HG03457 (cell line): ENCODE data around the gene GJB2.

Experiments
- ATAC-seq: cut with Tn5 transposase; IDR thresholded peaks from one replicate; pipeline ENCODE4 v1.9.1; 2021; ENCODE audit warnings: moderate number of reproducible peaks; ENCODE audit not compliant: unreplicated experiment

The GJB2 gene

GRCh38 chr13:20193162-20193906 is 596 bp upstream of the GJB2 start:
- ATAC-seq, result no peak

- ATAC-seq, result no peak
These were observed 441 bp downstream of the GJB2 start for GRCh38 chr13:20192158-20192835.

DNA sequence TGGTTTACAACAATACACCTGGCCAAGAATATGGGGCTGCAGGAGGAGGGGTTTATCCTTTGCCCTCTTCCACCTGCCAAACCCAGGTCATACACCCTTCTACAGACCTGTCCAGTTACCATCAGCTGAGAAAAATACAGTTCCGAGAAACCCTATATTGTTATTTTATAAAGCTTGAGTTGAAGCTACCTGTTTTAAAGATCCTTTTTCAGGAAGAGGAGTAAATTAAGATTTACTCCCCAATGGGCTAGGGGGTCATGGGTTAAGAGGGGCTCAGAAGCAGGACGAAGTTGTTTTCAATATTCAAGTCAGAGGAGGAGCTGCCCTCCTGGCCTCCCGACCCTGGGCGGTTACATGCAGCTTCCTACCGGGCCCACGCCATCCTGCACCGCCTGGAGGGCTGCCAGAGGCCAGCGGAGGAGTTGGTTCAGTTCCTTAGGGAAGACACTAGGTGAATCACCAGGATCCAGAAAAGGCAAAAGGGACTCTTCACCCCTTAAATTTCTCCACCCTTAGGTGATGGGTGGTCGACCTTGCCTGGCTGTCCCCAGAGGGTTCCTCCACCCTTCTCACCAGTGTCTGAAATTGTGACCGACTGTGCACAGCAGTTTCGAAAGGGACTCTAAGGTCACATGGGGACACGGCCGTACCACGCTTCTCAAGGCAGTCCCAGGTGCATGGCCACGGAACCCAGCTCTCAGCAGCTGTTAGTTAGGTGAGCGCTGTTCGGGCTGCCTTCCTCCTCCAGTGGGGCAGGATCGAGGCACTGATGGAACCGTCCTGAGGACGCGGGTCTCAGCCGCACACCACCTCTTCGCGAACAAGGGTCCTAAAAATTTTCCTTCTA is 1.2 kb downstream of the GJB2 start:
- ATAC-seq, result no peak

- no peak for ATAC-seq
These were observed 2.0 kb downstream of the GJB2 start for GRCh38 chr13:20190481-20191310.

DNA sequence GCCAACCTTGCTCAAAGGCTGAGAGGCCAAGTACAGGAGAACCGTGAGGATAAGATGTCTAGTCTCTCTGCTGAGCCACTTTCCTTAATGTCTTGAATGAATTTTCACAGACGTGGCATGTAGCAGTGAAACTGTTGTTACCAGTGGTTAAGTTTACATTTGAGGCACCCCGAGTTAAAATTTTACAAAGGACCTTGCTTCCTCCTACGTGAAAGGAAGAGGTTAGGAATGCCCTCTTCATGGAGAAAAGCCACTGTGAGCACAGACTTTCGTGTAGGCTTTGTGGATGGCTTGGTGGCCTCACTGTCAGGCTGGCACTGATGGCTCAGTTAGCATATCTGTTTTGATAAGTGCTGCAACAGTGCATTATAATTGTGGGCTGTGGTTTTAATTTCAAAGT is 2.7 kb downstream of the GJB2 start:
- ATAC-seq, result no peak

DNA sequence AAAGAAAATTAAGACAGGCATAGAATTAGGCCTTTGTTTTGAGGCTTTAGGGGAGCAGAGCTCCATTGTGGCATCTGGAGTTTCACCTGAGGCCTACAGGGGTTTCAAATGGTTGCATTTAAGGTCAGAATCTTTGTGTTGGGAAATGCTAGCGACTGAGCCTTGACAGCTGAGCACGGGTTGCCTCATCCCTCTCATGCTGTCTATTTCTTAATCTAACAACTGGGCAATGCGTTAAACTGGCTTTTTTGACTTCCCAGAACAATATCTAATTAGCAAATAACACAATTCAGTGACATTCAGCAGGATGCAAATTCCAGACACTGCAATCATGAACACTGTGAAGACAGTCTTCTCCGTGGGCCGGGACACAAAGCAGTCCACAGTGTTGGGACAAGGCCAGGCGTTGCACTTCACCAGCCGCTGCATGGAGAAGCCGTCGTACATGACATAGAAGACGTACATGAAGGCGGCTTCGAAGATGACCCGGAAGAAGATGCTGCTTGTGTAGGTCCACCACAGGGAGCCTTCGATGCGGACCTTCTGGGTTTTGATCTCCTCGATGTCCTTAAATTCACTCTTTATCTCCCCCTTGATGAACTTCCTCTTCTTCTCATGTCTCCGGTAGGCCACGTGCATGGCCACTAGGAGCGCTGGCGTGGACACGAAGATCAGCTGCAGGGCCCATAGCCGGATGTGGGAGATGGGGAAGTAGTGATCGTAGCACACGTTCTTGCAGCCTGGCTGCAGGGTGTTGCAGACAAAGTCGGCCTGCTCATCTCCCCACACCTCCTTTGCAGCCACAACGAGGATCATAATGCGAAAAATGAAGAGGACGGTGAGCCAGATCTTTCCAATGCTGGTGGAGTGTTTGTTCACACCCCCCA is 3.8 kb downstream of the GJB2 start:
- ATAC-seq, result no peak

DNA sequence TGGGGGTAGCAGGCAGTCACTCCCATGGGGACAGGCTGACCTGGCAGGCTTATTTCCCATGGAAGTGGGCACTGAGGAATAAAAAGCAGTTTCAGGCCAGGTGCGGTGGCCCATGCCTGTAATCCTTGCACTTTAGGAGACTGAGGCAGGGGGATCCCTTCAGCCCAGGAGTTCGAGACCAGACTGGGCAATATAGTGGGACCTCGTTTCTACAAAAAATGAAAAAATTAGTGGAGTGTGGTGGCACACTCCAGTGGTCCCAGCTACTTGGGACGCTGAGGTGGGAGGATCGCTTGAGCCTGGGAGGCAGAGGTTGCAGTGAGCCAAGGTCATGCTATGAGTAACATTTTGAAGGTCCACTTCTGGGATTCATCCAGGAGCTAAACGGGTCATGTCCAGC is 6.0 kb downstream of the GJB2 start:
- ATAC-seq, result no peak

- no peak for ATAC-seq
These were observed 7.2 kb downstream of the GJB2 start for GRCh38 chr13:20185366-20186056.

DNA sequence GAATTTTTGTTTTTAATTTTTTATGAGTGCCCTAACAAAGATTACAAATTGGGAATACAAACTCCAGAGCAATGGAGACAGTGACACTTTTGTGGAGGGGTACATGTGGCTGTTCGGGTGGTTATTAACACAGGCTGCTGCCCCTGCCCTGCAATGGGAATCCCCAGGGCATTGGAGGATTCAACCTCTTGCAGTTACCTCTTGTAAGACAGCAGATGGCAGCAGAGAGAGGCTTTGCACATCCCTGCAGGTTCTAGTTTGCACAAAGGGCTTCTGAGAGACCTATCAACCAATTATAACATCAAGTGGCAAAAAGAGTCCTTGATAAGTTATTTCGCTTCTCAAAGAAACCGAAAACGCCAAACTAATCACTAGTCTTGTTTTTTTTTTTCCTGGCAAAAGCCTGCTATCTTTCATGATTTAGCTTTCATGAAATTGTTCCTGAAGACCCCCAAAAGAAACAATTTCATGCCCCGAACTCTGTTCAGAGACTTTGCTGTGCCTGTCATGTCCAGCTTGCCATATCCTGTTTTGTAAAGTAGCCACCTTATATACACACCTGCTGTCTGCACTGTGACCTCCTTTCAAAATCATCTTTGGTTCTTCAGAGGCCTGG is 10.4 kb downstream of the GJB2 start:
- ATAC-seq, result no peak

DNA sequence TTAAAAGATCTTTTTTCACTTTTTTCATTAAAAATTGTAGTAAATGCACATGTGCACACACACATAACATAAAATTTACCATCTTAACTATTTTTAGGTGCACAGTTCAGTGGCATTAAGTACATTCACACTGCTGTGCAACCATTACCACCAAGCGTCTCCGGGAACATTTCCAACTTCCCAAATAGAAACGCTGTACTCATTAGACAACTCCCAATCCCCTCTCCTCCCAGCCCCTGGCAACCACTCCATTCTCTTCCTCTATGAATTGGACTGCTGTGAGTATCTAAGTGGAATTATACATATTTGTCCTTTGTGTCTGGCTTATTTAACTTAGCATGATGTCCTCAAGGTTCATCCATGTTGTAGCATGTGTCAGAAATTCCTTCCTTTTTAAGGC is 11.6 kb downstream of the GJB2 start:
- ATAC-seq, result no peak

DNA sequence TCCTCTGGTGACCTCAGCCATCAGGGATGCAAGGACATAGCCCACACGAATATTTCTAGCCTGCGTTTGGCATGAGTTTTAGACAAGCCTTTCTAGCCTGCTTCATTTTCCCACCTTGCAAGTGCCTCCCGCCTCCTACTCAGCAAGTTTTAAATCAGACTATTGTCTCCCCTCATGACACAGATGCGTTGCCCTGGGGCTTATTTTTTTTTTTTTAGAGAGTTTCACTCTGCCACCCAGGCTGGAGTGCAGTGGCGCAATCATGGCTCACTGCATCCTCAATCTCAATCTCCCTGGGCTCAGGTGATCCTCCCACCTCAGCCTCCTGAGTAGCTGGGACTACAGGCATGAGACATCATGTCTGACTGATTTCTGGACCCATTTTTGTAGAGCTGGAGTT is 14.6 kb downstream of the GJB2 start:
- ATAC-seq, result no peak

- ATAC-seq, result no peak
These were observed 15.5 kb downstream of the GJB2 start for GRCh38 chr13:20177049-20177831.

GRCh38 chr13:20175907-20176652 is 16.7 kb downstream of the GJB2 start:
- no peak for ATAC-seq

DNA sequence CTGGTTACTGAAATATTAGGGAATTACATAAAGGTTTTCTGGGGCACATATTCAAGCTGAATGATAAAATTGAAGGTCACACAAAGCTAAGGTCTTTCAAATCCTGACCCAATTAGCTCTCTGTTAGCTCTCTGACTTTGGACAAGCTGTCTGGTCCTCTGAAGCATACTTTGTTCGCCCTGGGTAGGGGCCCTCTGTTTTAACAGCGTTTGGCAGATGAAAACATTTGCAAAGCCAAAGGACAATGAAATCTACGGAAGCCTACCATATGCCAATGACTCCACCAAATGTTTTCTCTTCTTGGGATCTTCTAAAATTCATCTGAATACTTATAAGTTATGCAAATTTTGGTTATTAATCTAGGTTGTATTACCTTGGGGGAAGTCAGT is 17.3 kb downstream of the GJB2 start:
- ATAC-seq, result no peak

- ATAC-seq, result peak; percentile 69
These were observed 17.9 kb downstream of the GJB2 start for GRCh38 chr13:20174656-20175405.

GRCh38 chr13:20173116-20173746 is 19.5 kb downstream of the GJB2 start:
- ATAC-seq, result no peak
